ENCODE measurements around the gene FBXL19. TPM values are rescaled to one million over a fixed set of nuclear protein-coding genes. Genes with fewer than 3 reads are reported as not detected.

Gene FBXL19
- total and polyA plus RNA-seq, 9 of the 15 experiments (the other 6 are each of a cell fraction or from before 2014, with no cell fraction given) = 0.13 to 48.0 (median 13.5) TPM; not detected in 1

DNA sequence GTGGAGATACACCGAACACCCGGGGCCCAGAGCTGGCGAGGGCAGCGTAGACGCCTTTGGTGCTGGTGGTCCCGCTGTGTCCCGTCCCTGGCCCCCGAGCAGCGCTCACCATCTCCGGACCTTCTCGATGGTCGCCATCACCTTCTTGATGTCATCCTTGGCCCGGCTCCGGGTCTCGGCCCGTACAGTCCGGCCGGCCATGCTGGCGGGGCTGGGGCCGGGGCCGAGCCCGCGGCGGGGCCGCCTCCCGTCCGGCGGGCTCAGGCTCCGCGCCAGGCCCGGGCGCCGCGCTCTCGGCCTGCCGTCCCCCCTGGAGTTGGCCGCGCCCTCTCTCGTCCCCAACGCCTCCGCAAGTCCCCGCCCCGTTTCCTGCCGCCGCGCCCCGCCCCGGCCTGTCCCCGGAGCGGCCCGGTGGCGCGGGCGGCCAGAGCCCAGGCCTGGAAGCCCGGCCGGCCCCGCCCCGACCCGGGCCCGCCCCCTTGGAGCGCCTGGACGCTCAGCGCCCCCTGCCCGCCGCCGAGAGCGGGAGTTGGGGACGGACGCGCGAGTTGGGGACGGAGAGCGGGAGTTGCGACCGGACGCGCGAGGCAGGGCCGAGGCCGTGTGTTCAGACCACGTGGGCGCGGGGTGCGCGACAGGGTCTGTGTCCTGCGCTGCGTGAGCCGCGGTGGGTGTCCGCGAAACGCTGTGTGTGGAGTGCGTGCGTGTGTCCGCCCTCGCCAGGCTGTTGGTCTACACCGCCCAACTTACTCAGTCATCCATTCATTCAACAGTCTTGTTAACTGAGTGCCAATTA, 29.4 kb upstream of the FBXL19 start, which contains the start of gene BCL7C (continued):
- TF ChIP-seq ERF (CRISPR knock-in tag; IDR thresholded peaks at IDR 0.05) = 0 out of 2 replicates have a peak, but pooled peaks have one; percentile 26
- TF ChIP-seq KLF13 (tag; IDR thresholded peaks at IDR 0.05; ENCODE audit: borderline replicate concordance, low read depth) = peak; percentile 91
- TF ChIP-seq ZNF431 (CRISPR knock-in tag; IDR thresholded peaks at IDR 0.05) = peak; percentile 87
- TF ChIP-seq ZEB2 (IDR thresholded peaks at IDR 0.05) = no peak
- TF ChIP-seq, protein P1, sequence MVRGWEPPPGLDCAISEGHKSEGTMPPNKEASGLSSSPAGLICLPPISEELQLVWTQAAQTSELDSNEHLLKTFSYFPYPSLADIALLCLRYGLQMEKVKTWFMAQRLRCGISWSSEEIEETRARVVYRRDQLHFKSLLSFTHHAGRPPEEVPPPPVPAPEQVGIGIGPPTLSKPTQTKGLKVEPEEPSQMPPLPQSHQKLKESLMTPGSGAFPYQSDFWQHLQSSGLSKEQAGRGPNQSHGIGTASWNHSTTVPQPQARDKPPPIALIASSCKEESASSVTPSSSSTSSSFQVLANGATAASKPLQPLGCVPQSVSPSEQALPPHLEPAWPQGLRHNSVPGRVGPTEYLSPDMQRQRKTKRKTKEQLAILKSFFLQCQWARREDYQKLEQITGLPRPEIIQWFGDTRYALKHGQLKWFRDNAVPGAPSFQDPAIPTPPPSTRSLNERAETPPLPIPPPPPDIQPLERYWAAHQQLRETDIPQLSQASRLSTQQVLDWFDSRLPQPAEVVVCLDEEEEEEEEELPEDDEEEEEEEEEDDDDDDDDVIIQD (CRISPR knock-in tag; IDR thresholded peaks at IDR 0.05) = no peak
- TF ChIP-seq, protein P2, sequence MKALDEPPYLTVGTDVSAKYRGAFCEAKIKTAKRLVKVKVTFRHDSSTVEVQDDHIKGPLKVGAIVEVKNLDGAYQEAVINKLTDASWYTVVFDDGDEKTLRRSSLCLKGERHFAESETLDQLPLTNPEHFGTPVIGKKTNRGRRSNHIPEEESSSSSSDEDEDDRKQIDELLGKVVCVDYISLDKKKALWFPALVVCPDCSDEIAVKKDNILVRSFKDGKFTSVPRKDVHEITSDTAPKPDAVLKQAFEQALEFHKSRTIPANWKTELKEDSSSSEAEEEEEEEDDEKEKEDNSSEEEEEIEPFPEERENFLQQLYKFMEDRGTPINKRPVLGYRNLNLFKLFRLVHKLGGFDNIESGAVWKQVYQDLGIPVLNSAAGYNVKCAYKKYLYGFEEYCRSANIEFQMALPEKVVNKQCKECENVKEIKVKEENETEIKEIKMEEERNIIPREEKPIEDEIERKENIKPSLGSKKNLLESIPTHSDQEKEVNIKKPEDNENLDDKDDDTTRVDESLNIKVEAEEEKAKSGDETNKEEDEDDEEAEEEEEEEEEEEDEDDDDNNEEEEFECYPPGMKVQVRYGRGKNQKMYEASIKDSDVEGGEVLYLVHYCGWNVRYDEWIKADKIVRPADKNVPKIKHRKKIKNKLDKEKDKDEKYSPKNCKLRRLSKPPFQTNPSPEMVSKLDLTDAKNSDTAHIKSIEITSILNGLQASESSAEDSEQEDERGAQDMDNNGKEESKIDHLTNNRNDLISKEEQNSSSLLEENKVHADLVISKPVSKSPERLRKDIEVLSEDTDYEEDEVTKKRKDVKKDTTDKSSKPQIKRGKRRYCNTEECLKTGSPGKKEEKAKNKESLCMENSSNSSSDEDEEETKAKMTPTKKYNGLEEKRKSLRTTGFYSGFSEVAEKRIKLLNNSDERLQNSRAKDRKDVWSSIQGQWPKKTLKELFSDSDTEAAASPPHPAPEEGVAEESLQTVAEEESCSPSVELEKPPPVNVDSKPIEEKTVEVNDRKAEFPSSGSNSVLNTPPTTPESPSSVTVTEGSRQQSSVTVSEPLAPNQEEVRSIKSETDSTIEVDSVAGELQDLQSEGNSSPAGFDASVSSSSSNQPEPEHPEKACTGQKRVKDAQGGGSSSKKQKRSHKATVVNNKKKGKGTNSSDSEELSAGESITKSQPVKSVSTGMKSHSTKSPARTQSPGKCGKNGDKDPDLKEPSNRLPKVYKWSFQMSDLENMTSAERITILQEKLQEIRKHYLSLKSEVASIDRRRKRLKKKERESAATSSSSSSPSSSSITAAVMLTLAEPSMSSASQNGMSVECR (CRISPR knock-in tag; IDR thresholded peaks at IDR 0.05) = peak; percentile 93
- peak; percentile 88; the same call in 1 of the 2 replicates for TF ChIP-seq NR4A1 (CRISPR knock-in tag; IDR thresholded peaks at IDR 0.05)
- peak; percentile 74 for TF ChIP-seq NR4A1 (tag; IDR thresholded peaks at IDR 0.05)
- peak; percentile 99 for TF ChIP-seq ZNF282 (CRISPR knock-in tag; IDR thresholded peaks at IDR 0.05)
- TF ChIP-seq ZNF785 (CRISPR knock-in tag; IDR thresholded peaks at IDR 0.05) = no peak
- no peak for TF ChIP-seq PPARD (CRISPR knock-in tag; IDR thresholded peaks at IDR 0.05)
- TF ChIP-seq ZNF707 (CRISPR knock-in tag; conservative IDR thresholded peaks at IDR 0.05) = no peak
- 0 out of 2 replicates have a peak, but pooled peaks have one; percentile 32 for TF ChIP-seq BRD4 (IDR thresholded peaks at IDR 0.05)
- TF ChIP-seq, protein P3, sequence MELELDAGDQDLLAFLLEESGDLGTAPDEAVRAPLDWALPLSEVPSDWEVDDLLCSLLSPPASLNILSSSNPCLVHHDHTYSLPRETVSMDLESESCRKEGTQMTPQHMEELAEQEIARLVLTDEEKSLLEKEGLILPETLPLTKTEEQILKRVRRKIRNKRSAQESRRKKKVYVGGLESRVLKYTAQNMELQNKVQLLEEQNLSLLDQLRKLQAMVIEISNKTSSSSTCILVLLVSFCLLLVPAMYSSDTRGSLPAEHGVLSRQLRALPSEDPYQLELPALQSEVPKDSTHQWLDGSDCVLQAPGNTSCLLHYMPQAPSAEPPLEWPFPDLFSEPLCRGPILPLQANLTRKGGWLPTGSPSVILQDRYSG (tag; conservative IDR thresholded peaks at IDR 0.05; ENCODE audit: low read depth) = peak; percentile 47; the same call in 1 of the 2 replicates
- TF ChIP-seq, protein P4, sequence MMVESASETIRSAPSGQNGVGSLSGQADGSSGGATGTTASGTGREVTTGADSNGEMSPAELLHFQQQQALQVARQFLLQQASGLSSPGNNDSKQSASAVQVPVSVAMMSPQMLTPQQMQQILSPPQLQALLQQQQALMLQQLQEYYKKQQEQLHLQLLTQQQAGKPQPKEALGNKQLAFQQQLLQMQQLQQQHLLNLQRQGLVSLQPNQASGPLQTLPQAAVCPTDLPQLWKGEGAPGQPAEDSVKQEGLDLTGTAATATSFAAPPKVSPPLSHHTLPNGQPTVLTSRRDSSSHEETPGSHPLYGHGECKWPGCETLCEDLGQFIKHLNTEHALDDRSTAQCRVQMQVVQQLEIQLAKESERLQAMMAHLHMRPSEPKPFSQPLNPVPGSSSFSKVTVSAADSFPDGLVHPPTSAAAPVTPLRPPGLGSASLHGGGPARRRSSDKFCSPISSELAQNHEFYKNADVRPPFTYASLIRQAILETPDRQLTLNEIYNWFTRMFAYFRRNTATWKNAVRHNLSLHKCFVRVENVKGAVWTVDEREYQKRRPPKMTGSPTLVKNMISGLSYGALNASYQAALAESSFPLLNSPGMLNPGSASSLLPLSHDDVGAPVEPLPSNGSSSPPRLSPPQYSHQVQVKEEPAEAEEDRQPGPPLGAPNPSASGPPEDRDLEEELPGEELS (CRISPR knock-in tag; IDR thresholded peaks at IDR 0.05; ENCODE audit: borderline replicate concordance) = peak; percentile 95
- peak; percentile 95 for TF ChIP-seq RNF2 (IDR thresholded peaks at IDR 0.05)
- no peak; the same call in 1 of the 2 replicates for TF ChIP-seq TCF3 (CRISPR knock-in tag; IDR thresholded peaks at IDR 0.05)

Data from K562 (cell line).